Right atrium auricular region (tissue), 2 donors: ENCODE results near the gene CAVIN4. TPM values are rescaled to one million over a fixed set of nuclear protein-coding genes. Genes with fewer than 3 reads are reported as not detected.

Experiments
- DNase-seq: peaks from one replicate; pipeline ENCODE4 v3.0.0-alpha.2; 2019; ENCODE audit warnings: low spot score
- H3K27ac ChIP-seq, 2 donors: fragments of 200-600 bp; sonication (generic); 1 replicate in 1 of 2; 2 replicates in 1 of 2; pipeline ENCODE4 v1.5.1; 2016 to 2019
- H3K27me3 ChIP-seq, 2 donors: fragments of 200-600 bp; sonication (generic); one replicate each; pipeline versions ENCODE4 v1.5.1 to v1.6.0; 2017 to 2019
- H3K36me3 ChIP-seq: fragments of 200-600 bp; sonication (generic); one replicate; pipeline ENCODE4 v1.5.1; 2016
- H3K4me1 ChIP-seq, 2 donors: fragments of 200-600 bp; sonication (generic); one replicate each; pipeline versions ENCODE4 v1.5.1 to v1.6.0; 2017 to 2019
- H3K4me3 ChIP-seq, 2 donors: fragments of 200-600 bp; sonication (generic); 1 replicate in 1 of 2; 2 replicates in 1 of 2; pipeline ENCODE4 v1.5.1; 2017 to 2019; ENCODE audit warnings: mild to moderate bottlenecking in 1 of 2, moderate library complexity in 1 of 2
- H3K9me3 ChIP-seq, 2 donors: fragments of 200-600 bp; sonication (generic); one replicate each; pipeline ENCODE4 v1.5.1; 2019
- CTCF ChIP-seq, 2 donors: fragments of 200-600 bp; sonication (generic); IDR thresholded peaks; one replicate each; pipeline ENCODE4 v1.5.1; 2019; ENCODE audit warnings: antibody characterized with exemption in 2 of 2
- total RNA-seq, 2 donors: library from RNA; depleted of rRNA; stranded (reverse); fragments of >200 nt; gene quantifications; one replicate each; pipeline ENCODE4 v1.1.0, GENCODE V29; 2016

Gene CAVIN4
- total RNA-seq: 10 to 100 TPM; 33.3 to 41.2 TPM

GRCh38 chr9:100577776-100578448 is at the start of gene CAVIN4:
CAVIN4 (plus strand) TSS chr9:100578079; CDS start chr9:100578144, 65 bp downstream.
- H3K4me1 ChIP-seq: no peaks in the 10 kb centered on the region
- H3K27me3 ChIP-seq: no peaks in the 10 kb centered on the region
- no peaks in the 10 kb centered on the region for H3K36me3 ChIP-seq
- H3K27ac ChIP-seq: peak within 1 kb of the TSS; percentile 27 to 84
- H3K9me3 ChIP-seq: no peaks in the 10 kb centered on the region
- TF ChIP-seq CTCF (IDR thresholded peaks at IDR 0.05): no peak
- no peak for DNase-seq
- H3K4me3 ChIP-seq: peak within 1 kb of the TSS; percentile 37 to 38

- no peak for TF ChIP-seq CTCF (IDR thresholded peaks at IDR 0.05)
- H3K36me3 ChIP-seq: no peaks in the 10 kb centered on the region
- DNase-seq: no peak
- no peaks in the 10 kb centered on the region for H3K4me1 ChIP-seq
- H3K4me3 ChIP-seq: no peak overlapping the region
- H3K27ac ChIP-seq: no peak overlapping the region
- no peaks in the 10 kb centered on the region for H3K27me3 ChIP-seq
- no peaks in the 10 kb centered on the region for H3K9me3 ChIP-seq
Measured at GRCh38 chr9:100534401-100534800, 43.5 kb upstream of the CAVIN4 start.

GRCh38 chr9:100540327-100540726 is 37.6 kb upstream of the CAVIN4 start:
- DNase-seq: no peak
- no peak for TF ChIP-seq CTCF (IDR thresholded peaks at IDR 0.05)
- no peaks in the 10 kb centered on the region for H3K27me3 ChIP-seq
- H3K27ac ChIP-seq: no peak overlapping the region
- no peak overlapping the region for H3K4me3 ChIP-seq
- no peaks in the 10 kb centered on the region for H3K36me3 ChIP-seq
- no peaks in the 10 kb centered on the region for H3K9me3 ChIP-seq
- H3K4me1 ChIP-seq: no peaks in the 10 kb centered on the region

- Histone ChIP-seq H3K9me3 (no peaks in the 10 kb centered on the region), H3K27ac (no peak overlapping the region), H3K36me3 (no peaks in the 10 kb centered on the region), H3K27me3 (no peaks in the 10 kb centered on the region), H3K4me3 (no peak overlapping the region), H3K4me1 (no peaks in the 10 kb centered on the region)
- no peak for DNase-seq
- no peak for TF ChIP-seq CTCF (IDR thresholded peaks at IDR 0.05)
Measured at GRCh38 chr9:100549048-100549447, 28.8 kb upstream of the CAVIN4 start.

GRCh38 chr9:100554935-100555401 is 22.9 kb upstream of the CAVIN4 start:
- Histone ChIP-seq H3K9me3 (no peaks in the 10 kb centered on the region), H3K36me3 (no peaks in the 10 kb centered on the region), H3K27me3 (no peaks in the 10 kb centered on the region), H3K27ac (no peak overlapping the region), H3K4me3 (no peak overlapping the region), H3K4me1 (no peaks in the 10 kb centered on the region)
- TF ChIP-seq CTCF (IDR thresholded peaks at IDR 0.05): no peak
- no peak for DNase-seq

- Histone ChIP-seq H3K27me3 (no peaks in the 10 kb centered on the region), H3K27ac (no peak overlapping the region), H3K4me1 (no peaks in the 10 kb centered on the region), H3K4me3 (no peak overlapping the region), H3K36me3 (no peaks in the 10 kb centered on the region), H3K9me3 (no peaks in the 10 kb centered on the region)
- TF ChIP-seq CTCF (IDR thresholded peaks at IDR 0.05): no peak
- DNase-seq: no peak
Measured at GRCh38 chr9:100555471-100555870, 22.4 kb upstream of the CAVIN4 start.
